ENCODE results near the gene SNIP1.

Gene SNIP1

DNA sequence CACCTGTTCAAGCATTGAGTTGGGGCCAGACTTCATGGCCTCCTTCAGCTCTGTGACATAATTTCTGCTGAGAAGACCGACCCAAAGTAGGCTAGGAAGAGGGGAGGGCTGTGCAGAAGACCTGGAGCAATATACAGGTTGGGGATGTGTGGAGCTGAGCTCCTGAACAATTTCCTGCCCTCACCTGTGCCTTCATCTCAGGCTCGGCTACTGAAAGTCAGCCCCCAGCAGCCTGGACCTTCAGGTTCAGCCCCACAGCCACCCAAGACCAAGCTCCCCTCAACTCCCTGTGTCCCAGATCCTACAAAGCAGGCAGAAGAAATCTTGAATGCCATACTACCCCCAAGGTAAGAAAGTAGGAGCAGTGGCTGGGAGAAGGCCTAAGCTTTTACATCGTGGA, 3.3 kb upstream of the SNIP1 start:
- no peak for TF ChIP-seq EZH2 (IDR thresholded peaks at IDR 0.05; ENCODE audit: borderline replicate concordance, low read depth, low read length, severe bottlenecking)
- no peak overlapping the region for H3K9ac ChIP-seq (ENCODE audit: low read depth, low read length)
- no peak for ATAC-seq (ENCODE audit: insufficient read depth, low read depth)
- peaks cover 18% of the 10 kb centered on the region for H3K79me2 ChIP-seq (ENCODE audit: insufficient read depth, low read length)
- H3K27me3 ChIP-seq (ENCODE audit: insufficient read depth, low read length, poor library complexity), result no peaks in the 10 kb centered on the region
- H3K27ac ChIP-seq (ENCODE audit: low read length), result no peak overlapping the region
- no peak overlapping the region for H3K4me2 ChIP-seq (ENCODE audit: insufficient read depth, low read length)
- peaks cover 6% of the 10 kb centered on the region for H3K36me3 ChIP-seq (ENCODE audit: insufficient read depth, low read length)
- no peak for DNase-seq
- no peak overlapping the region for H2AFZ ChIP-seq (ENCODE audit: low read depth, low read length)
- peaks cover 4% of the 10 kb centered on the region for H3K9me3 ChIP-seq (ENCODE audit: insufficient read depth, low read length, severe bottlenecking)
- peaks cover 17% of the 10 kb centered on the region for H3K4me1 ChIP-seq (ENCODE audit: insufficient read depth, low read length)
- peaks cover 11% of the 10 kb centered on the region for H4K20me1 ChIP-seq (ENCODE audit: insufficient read depth, low read length)
- no peak overlapping the region for H3K4me3 ChIP-seq (ENCODE audit: low read depth in 1 of 2, low read length in 2 of 2)

DNA sequence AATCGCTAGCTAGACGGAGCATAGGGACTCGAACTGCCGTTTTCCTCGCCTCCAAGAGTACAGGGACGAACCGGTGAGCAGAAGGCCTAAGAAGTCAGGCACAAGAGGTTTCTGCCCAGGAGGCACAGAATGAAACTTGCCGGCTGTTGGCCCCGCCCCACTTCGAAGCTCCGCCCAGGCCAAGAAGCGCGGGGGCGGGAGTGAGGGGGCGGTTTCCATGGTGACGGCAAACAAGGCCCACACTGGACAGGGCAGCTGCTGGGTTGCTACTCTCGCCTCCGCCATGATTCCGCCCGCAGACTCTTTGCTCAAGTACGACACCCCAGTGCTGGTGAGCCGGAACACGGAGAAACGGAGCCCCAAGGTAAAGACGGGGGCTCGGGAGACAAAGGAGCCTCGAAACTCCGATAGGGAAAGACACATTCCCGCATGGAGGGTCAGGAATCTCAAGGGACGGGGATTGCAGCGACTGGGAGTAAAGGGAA, 2.7 kb upstream of the SNIP1 start, which contains the start of gene DNALI1:
Gene DNALI1 (plus strand): TSS at position 229 of the 485 bp plus-strand sequence. CDS start 55 bp downstream, at position 284.
- H3K9me3 ChIP-seq (ENCODE audit: insufficient read depth, low read length, severe bottlenecking), result peaks cover 4% of the 10 kb centered on the region
- no peak for TF ChIP-seq EZH2 (IDR thresholded peaks at IDR 0.05; ENCODE audit: borderline replicate concordance, low read depth, low read length, severe bottlenecking)
- TF ChIP-seq, protein P1, sequence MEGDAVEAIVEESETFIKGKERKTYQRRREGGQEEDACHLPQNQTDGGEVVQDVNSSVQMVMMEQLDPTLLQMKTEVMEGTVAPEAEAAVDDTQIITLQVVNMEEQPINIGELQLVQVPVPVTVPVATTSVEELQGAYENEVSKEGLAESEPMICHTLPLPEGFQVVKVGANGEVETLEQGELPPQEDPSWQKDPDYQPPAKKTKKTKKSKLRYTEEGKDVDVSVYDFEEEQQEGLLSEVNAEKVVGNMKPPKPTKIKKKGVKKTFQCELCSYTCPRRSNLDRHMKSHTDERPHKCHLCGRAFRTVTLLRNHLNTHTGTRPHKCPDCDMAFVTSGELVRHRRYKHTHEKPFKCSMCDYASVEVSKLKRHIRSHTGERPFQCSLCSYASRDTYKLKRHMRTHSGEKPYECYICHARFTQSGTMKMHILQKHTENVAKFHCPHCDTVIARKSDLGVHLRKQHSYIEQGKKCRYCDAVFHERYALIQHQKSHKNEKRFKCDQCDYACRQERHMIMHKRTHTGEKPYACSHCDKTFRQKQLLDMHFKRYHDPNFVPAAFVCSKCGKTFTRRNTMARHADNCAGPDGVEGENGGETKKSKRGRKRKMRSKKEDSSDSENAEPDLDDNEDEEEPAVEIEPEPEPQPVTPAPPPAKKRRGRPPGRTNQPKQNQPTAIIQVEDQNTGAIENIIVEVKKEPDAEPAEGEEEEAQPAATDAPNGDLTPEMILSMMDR (IDR thresholded peaks at IDR 0.05; ENCODE audit: borderline replicate concordance, extremely low read depth, low read length, poor library complexity, severe bottlenecking), result no peak
- no peak within 1 kb of the TSS for H3K4me2 ChIP-seq (ENCODE audit: insufficient read depth, low read length)
- H3K36me3 ChIP-seq (ENCODE audit: insufficient read depth, low read length), result peaks cover 13% of the 10 kb centered on the region
- peak; percentile 16 for DNase-seq
- peaks cover 16% of the 10 kb centered on the region for H4K20me1 ChIP-seq (ENCODE audit: insufficient read depth, low read length)
- no peak within 1 kb of the TSS for H3K27ac ChIP-seq (ENCODE audit: low read length)
- no peak within 1 kb of the TSS for H3K9ac ChIP-seq (ENCODE audit: low read depth, low read length)
- no peak for ATAC-seq (ENCODE audit: insufficient read depth, low read depth)
- peaks cover 24% of the 10 kb centered on the region for H3K79me2 ChIP-seq (ENCODE audit: insufficient read depth, low read length)
- H2AFZ ChIP-seq (ENCODE audit: low read depth, low read length), result 0 out of 2 replicates have a peak within 1 kb of the TSS, but pooled peaks have one; percentile 10
- peaks cover 24% of the 10 kb centered on the region for H3K4me1 ChIP-seq (ENCODE audit: insufficient read depth, low read length)
- no peaks in the 10 kb centered on the region for H3K27me3 ChIP-seq (ENCODE audit: insufficient read depth, low read length, poor library complexity)
- no peak within 1 kb of the TSS for H3K4me3 ChIP-seq (ENCODE audit: low read depth in 1 of 2, low read length in 2 of 2)

DNA sequence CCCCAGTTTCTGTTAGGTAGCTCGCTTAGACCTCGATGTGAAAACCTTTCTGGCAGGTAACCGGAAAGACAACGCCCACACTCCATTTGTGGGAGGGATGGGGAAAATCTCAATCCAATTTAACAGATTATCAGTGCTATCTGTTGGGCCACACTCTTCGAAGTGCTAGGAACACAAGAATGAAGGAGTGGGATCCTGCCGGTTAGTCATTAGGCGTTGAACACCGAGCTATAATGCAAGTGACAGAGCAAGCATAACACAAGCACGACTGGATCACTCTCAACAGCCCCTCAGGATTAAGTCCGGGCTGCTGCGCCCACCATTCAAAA, 531 bp downstream of the SNIP1 start:
- Histone ChIP-seq H3K79me2 (ENCODE audit: insufficient read depth, low read length) (peaks cover 47% of the 10 kb centered on the region), H3K4me1 (ENCODE audit: insufficient read depth, low read length) (peaks cover 32% of the 10 kb centered on the region), H3K27me3 (ENCODE audit: insufficient read depth, low read length, poor library complexity) (no peaks in the 10 kb centered on the region), H3K27ac (ENCODE audit: low read length) (peak overlapping the region; percentile 80), H2AFZ (ENCODE audit: low read depth, low read length) (peak overlapping the region; percentile 84), H3K9ac (ENCODE audit: low read depth, low read length) (peak overlapping the region; percentile 83), H3K4me2 (ENCODE audit: insufficient read depth, low read length) (peak overlapping the region; percentile 83), H3K9me3 (ENCODE audit: insufficient read depth, low read length, severe bottlenecking) (peaks cover 4% of the 10 kb centered on the region), H3K36me3 (ENCODE audit: insufficient read depth, low read length) (peaks cover 35% of the 10 kb centered on the region), H3K4me3 (ENCODE audit: low read depth in 1 of 2, low read length in 2 of 2) (peak overlapping the region; percentile 77 to 83), H4K20me1 (ENCODE audit: insufficient read depth, low read length) (peaks cover 17% of the 10 kb centered on the region)
- DNase-seq (no peak), ATAC-seq (ENCODE audit: insufficient read depth, low read depth) (peak; percentile 8; the same call in 1 of the 3 replicates)
- TF ChIP-seq, protein P1 (IDR thresholded peaks at IDR 0.05; ENCODE audit: borderline replicate concordance, extremely low read depth, low read length, poor library complexity, severe bottlenecking), result no peak
- no peak for TF ChIP-seq EZH2 (IDR thresholded peaks at IDR 0.05; ENCODE audit: borderline replicate concordance, low read depth, low read length, severe bottlenecking)

DNA sequence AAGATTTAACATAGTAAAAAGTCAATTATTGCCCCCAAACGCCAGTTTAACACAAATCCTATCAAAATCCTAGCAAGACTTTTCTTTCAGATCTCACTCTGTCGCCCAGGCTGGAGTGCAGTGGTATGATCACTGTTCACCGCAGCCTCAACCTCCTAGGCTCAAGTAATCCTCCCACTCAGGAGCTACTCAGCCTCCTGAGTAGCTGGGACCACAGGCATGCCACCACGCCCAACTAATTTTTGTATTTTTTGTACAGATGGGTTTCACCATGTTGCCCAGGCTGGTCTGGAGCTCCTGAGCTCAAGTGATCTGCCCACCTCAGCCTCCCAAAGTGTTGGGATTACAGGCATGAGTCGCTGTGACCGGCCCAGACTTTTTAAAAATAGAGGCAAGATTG, 4.8 kb downstream of the SNIP1 start:
- peaks cover 20% of the 10 kb centered on the region for H4K20me1 ChIP-seq (ENCODE audit: insufficient read depth, low read length)
- H3K9me3 ChIP-seq (ENCODE audit: insufficient read depth, low read length, severe bottlenecking), result peaks cover under 1% of the 10 kb centered on the region
- H3K9ac ChIP-seq (ENCODE audit: low read depth, low read length), result no peak overlapping the region
- H3K4me1 ChIP-seq (ENCODE audit: insufficient read depth, low read length), result peaks cover 29% of the 10 kb centered on the region
- ATAC-seq (ENCODE audit: insufficient read depth, low read depth) (no peak), DNase-seq (no peak)
- no peak overlapping the region for H3K27ac ChIP-seq (ENCODE audit: low read length)
- TF ChIP-seq, protein P1 (IDR thresholded peaks at IDR 0.05; ENCODE audit: borderline replicate concordance, extremely low read depth, low read length, poor library complexity, severe bottlenecking), result no peak
- no peak for TF ChIP-seq EZH2 (IDR thresholded peaks at IDR 0.05; ENCODE audit: borderline replicate concordance, low read depth, low read length, severe bottlenecking)
- no peak overlapping the region for H3K4me3 ChIP-seq (ENCODE audit: low read depth in 1 of 2, low read length in 2 of 2)
- H3K4me2 ChIP-seq (ENCODE audit: insufficient read depth, low read length), result no peak overlapping the region
- no peak overlapping the region for H2AFZ ChIP-seq (ENCODE audit: low read depth, low read length)
- H3K79me2 ChIP-seq (ENCODE audit: insufficient read depth, low read length), result peaks cover 47% of the 10 kb centered on the region
- H3K36me3 ChIP-seq (ENCODE audit: insufficient read depth, low read length), result peaks cover 68% of the 10 kb centered on the region
- no peaks in the 10 kb centered on the region for H3K27me3 ChIP-seq (ENCODE audit: insufficient read depth, low read length, poor library complexity)
